Bronchial epithelial cell (primary cell): ENCODE measurements around the gene AKAP5. TPM values are rescaled to one million over a fixed set of nuclear protein-coding genes. Genes with fewer than 3 reads are reported as not detected.

Experiments
- DNase-seq: peaks from one replicate; pipeline ENCODE4 v3.0.0-alpha.2; 2010; ENCODE audit warnings: low read depth
- FAIRE-seq: peaks from 2 replicates; lab custom pipeline; 2011; peaks lifted over from hg19 to GRCh38; lab: Jason Lieb, UNC
- H3K27me3 ChIP-seq: 2 replicates; pipeline ENCODE4 v1.5.1; 2011; ENCODE audit warnings: low read length; ENCODE audit not compliant: control insufficient read depth, insufficient read depth
- H3K36me3 ChIP-seq: 2 replicates; pipeline ENCODE4 v1.5.1; 2011; ENCODE audit warnings: low read length; ENCODE audit not compliant: control insufficient read depth, insufficient read depth
- H3K4me3 ChIP-seq: 2 replicates; pipeline ENCODE4 v1.5.1; 2011; ENCODE audit warnings: mild to moderate bottlenecking, low read depth, low read length, control low read depth
- total RNA-seq: library from RNA; depleted of rRNA; stranded (reverse); fragments of >200 nt; gene quantifications from 2 replicates; pipeline ENCODE4 v1.2.1, GENCODE V29; 2014
- TF ChIP-seq, protein P1 (sequence below): IDR thresholded peaks from 2 replicates; pipeline ENCODE4 v1.5.1; 2011; ENCODE audit warnings: mild to moderate bottlenecking, moderate library complexity, low read length, control low read depth, inconsistent platforms; ENCODE audit not compliant: insufficient read depth, severe bottlenecking

The AKAP5 gene
- total RNA-seq, 1 donor from 2014 or later, result under 0.01 TPM

DNA sequence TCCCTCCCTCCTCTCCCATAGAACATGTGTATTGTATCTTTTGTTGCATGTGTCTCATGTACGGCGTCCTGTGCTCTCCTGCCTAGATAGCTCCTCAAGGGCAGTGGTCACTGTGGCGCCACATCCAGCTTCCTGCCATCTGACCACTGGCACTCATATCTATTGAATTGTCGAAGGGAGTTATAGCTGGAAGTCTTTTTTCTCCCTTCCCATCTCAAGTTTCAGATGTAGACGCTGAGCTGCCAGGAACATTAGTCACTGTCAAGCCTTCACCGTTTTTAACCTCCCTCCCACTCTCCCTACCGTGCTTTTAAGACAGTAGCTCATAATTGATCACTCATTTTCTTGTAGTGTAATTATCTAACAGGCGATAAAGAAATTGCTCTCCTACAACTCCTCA, 44.1 kb upstream of the AKAP5 start:
- TF ChIP-seq, protein P1, sequence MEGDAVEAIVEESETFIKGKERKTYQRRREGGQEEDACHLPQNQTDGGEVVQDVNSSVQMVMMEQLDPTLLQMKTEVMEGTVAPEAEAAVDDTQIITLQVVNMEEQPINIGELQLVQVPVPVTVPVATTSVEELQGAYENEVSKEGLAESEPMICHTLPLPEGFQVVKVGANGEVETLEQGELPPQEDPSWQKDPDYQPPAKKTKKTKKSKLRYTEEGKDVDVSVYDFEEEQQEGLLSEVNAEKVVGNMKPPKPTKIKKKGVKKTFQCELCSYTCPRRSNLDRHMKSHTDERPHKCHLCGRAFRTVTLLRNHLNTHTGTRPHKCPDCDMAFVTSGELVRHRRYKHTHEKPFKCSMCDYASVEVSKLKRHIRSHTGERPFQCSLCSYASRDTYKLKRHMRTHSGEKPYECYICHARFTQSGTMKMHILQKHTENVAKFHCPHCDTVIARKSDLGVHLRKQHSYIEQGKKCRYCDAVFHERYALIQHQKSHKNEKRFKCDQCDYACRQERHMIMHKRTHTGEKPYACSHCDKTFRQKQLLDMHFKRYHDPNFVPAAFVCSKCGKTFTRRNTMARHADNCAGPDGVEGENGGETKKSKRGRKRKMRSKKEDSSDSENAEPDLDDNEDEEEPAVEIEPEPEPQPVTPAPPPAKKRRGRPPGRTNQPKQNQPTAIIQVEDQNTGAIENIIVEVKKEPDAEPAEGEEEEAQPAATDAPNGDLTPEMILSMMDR, result no peak
- FAIRE-seq, result no peak
- H3K4me3 ChIP-seq, result no peak overlapping the region
- peaks cover 14% of the 10 kb centered on the region for H3K36me3 ChIP-seq
- peak; percentile 67 for DNase-seq
- H3K27me3 ChIP-seq, result no peaks in the 10 kb centered on the region

GRCh38 chr14:64422005-64422404, 43.3 kb upstream of the AKAP5 start:
- FAIRE-seq (no peak), DNase-seq (no peak)
- Histone ChIP-seq H3K27me3 (no peaks in the 10 kb centered on the region), H3K36me3 (peaks cover 14% of the 10 kb centered on the region), H3K4me3 (no peak overlapping the region)
- TF ChIP-seq, protein P1, result no peak

GRCh38 chr14:64422756-64423155, 42.5 kb upstream of the AKAP5 start:
- no peaks in the 10 kb centered on the region for H3K27me3 ChIP-seq
- no peak for FAIRE-seq
- DNase-seq, result no peak
- peaks cover 15% of the 10 kb centered on the region for H3K36me3 ChIP-seq
- TF ChIP-seq, protein P1, result no peak
- no peak overlapping the region for H3K4me3 ChIP-seq

- Histone ChIP-seq H3K4me3 (no peak overlapping the region), H3K27me3 (no peaks in the 10 kb centered on the region), H3K36me3 (peaks cover 14% of the 10 kb centered on the region)
- TF ChIP-seq, protein P1, result no peak
- FAIRE-seq (no peak), DNase-seq (peak; percentile 22)
These were observed 41.3 kb upstream of the AKAP5 start for GRCh38 chr14:64423987-64424386.

GRCh38 chr14:64434528-64434927, 30.8 kb upstream of the AKAP5 start:
- TF ChIP-seq, protein P1, result no peak
- no peak overlapping the region for H3K4me3 ChIP-seq
- H3K27me3 ChIP-seq, result no peaks in the 10 kb centered on the region
- DNase-seq (no peak), FAIRE-seq (no peak)
- peaks cover 6% of the 10 kb centered on the region for H3K36me3 ChIP-seq

GRCh38 chr14:64438181-64438841, 27.0 kb upstream of the AKAP5 start:
- no peak for FAIRE-seq
- H3K36me3 ChIP-seq, result peaks cover 11% of the 10 kb centered on the region
- H3K27me3 ChIP-seq, result no peaks in the 10 kb centered on the region
- no peak overlapping the region for H3K4me3 ChIP-seq
- TF ChIP-seq, protein P1, result no peak
- DNase-seq, result peak; percentile 60
